Coronary artery (tissue), 2 donors: Measurements from ENCODE around the gene KHSRP.

ENCODE experiments used
- DNase-seq: peaks from one replicate; pipeline ENCODE4 v3.0.0-alpha.2; 2017; ENCODE audit warnings: low spot score
- H3K27ac ChIP-seq, 2 donors: fragments of 200-600 bp; sonication (generic); one replicate each; pipeline ENCODE4 v1.5.1; 2016 to 2019
- H3K4me3 ChIP-seq: fragments of 200-600 bp; sonication (generic); 2 replicates; pipeline ENCODE4 v1.5.1; 2016; ENCODE audit warnings: mild to moderate bottlenecking, moderate library complexity
- CTCF ChIP-seq: fragments of 200-600 bp; sonication (generic); IDR thresholded peaks from one replicate; pipeline ENCODE4 v1.5.1; 2019; ENCODE audit warnings: antibody characterized with exemption

The KHSRP gene

DNA sequence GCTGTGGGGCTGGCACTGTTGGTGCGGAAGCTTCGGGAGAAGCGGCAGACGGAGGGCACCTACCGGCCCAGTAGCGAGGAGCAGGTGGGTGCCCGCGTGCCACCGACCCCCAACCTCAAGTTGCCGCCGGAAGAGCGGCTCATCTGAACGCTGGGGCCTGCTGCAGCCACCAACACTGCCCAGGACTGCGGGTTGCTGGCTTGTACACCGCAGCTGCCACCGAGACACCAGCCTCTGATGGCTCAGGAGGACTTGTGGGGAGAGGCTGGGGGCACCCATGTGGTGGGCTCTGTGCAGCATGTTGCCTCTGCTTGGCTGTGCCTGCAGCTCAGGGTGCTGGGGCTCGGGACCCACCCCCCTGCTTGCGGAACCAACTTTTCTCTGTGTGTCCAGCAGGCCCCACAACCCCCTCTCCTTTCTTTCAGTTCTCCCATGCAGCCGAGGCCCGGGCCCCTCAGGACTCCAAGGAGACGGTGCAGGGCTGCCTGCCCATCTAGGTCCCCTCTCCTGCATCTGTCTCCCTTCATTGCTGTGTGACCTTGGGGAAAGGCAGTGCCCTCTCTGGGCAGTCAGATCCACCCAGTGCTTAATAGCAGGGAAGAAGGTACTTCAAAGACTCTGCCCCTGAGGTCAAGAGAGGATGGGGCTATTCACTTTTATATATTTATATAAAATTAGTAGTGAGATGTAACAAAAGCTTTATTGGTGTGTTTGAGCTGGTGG lies 42.1 kb upstream of the KHSRP start:
- TF ChIP-seq CTCF, result no peak
- Histone ChIP-seq H3K27ac (no peak overlapping the region), H3K4me3 (no peak overlapping the region)
- DNase-seq, result no peak

DNA sequence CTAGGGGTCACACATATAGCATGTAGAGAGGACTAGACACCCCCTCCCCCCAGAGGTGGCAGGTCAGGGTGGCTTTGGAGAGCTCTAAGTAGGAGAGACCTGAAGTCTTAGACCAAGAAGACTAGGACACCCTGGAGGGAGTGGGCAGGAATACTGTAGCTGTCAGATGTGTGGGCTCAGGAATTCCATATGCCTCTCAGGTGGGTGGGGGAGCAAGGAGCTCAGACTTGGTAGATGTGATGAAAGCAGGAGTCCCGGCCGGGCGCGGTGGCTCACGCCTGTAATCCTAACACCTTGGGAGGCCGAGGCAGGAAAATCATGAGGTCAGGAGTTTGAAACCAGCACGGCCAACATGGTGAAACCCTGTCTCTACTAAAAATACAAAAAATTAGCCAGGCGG lies 41.1 kb upstream of the KHSRP start:
- DNase-seq, result no peak
- H3K27ac ChIP-seq, result no peak overlapping the region
- no peak overlapping the region for H3K4me3 ChIP-seq
- no peak for TF ChIP-seq CTCF

DNA sequence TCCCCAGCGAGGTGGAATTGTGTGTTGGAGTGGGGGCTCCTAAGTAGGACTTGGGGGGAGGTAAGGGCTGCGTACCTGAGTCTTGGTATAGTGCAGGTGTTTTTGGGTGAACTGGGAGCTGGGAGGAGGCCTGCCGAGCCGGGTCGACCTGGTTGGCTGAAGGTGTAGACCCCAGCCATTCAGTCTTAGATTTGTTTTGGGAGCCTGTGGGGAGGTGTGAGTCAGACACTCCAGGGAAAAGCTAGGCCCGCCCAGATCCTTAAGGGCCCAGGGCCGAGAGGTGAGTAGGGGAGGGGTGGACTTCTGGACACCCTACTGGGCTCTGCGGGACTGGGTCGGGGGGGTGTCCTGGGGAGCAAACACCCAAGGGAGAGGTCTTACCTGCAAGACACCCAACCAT lies 40.4 kb upstream of the KHSRP start:
- no peak for DNase-seq
- H3K4me3 ChIP-seq, result no peak overlapping the region
- TF ChIP-seq CTCF, result no peak
- no peak overlapping the region for H3K27ac ChIP-seq

- no peak within 1 kb of the TSS for H3K4me3 ChIP-seq
- no peak within 1 kb of the TSS for H3K27ac ChIP-seq
- TF ChIP-seq CTCF, result no peak
- DNase-seq, result no peak
Observed at GRCh38 chr19:6464070-6464873, 39.7 kb upstream of the KHSRP start, which contains the start of gene CRB3. CRB3 (plus strand) TSS chr19:6464271; CDS start chr19:6464702, 431 bp downstream.

DNA sequence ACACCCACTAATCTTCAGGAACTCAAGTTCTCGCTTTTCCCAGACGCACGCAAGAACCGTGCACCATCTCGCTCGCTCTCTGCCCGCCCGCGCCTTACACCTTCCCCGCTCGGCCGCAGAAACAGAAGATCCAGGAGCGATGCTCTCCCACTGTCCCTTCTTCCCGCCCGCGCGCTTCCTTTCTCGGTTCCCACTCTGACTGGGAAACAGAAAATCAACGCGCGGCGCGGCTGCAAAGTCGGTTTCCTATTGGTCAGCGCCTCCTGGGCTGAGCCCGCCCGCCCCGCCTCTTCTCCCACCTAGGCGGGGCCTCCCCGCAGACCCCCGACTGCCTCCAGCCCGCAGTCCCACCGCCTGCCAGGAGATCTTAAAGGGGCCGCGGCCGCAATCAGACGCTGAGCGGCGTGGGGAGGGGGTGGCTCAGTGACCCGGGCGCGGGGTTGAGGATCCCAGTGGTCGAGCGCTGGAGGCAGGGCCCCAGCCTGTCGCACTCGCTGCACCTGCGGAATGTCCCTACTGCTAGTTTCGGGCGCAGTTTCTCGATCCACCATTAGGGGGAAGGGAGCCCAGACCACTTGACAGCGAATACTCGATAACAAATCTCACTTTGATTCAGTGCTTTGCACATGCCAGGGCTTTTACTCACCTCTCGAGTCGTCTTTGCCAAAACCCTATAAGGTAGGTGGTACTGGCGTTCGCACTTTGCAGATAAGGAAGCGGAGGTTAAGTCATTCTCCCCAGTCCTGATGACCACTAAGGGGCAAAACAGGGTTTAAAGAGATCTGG lies 35.7 kb upstream of the KHSRP start:
- peak overlapping the region; percentile 97 for H3K4me3 ChIP-seq
- peak; percentile 31 for TF ChIP-seq CTCF
- H3K27ac ChIP-seq, result peak overlapping the region; percentile 56 to 81
- peak; percentile 95 for DNase-seq

DNA sequence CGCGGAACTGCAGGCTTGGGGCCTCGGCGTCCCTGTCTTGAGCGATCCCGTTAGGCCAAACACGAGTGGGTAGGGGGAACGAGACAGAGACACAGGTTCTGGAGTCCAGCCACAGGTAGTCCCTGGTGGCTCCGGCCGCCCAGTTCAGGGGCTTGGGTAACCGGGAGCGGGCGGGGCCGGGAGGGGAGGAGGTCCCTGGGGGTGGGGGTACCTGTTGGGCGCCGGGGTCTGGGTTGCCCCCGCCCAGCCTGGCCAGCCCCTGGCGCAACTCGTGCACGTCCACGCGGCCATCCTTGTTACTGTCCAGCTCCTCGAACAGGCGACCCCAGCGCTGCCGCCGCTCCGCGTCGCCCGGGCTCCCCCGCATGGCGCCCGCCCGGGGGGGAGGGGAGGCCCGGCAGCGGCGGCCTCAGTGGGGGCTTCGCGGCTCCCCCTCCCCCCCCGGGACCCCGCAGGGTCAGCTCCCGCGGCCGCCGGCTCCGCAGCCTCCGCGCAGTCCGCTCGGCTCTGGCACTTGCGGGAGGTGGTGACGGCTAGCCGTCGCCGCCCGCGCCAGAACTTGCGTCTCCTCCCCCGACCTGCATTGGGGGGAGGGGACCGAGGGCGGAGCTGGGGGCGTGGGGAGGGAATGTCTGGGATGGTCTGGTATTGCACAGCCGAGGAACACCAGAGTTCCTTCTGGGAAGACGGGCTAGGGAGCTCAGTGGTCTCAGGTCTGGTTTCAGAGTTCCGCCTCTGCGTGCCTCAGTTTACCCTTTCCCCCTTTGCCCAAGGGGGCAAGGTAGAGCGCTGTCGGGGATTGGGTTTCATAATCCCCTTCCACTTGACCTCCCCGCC lies 34.9 kb upstream of the KHSRP start, which contains the start of gene SLC25A23:
Gene SLC25A23 (minus strand): TSS at position 531 of the 837 bp plus-strand sequence. CDS start 164 bp downstream, at position 367.
- Histone ChIP-seq H3K27ac (peak within 1 kb of the TSS; percentile 56 to 81), H3K4me3 (peak within 1 kb of the TSS; percentile 97)
- no peak for TF ChIP-seq CTCF
- no peak for DNase-seq
